ENCODE results near the gene SCAF1.

The SCAF1 gene, protein sequence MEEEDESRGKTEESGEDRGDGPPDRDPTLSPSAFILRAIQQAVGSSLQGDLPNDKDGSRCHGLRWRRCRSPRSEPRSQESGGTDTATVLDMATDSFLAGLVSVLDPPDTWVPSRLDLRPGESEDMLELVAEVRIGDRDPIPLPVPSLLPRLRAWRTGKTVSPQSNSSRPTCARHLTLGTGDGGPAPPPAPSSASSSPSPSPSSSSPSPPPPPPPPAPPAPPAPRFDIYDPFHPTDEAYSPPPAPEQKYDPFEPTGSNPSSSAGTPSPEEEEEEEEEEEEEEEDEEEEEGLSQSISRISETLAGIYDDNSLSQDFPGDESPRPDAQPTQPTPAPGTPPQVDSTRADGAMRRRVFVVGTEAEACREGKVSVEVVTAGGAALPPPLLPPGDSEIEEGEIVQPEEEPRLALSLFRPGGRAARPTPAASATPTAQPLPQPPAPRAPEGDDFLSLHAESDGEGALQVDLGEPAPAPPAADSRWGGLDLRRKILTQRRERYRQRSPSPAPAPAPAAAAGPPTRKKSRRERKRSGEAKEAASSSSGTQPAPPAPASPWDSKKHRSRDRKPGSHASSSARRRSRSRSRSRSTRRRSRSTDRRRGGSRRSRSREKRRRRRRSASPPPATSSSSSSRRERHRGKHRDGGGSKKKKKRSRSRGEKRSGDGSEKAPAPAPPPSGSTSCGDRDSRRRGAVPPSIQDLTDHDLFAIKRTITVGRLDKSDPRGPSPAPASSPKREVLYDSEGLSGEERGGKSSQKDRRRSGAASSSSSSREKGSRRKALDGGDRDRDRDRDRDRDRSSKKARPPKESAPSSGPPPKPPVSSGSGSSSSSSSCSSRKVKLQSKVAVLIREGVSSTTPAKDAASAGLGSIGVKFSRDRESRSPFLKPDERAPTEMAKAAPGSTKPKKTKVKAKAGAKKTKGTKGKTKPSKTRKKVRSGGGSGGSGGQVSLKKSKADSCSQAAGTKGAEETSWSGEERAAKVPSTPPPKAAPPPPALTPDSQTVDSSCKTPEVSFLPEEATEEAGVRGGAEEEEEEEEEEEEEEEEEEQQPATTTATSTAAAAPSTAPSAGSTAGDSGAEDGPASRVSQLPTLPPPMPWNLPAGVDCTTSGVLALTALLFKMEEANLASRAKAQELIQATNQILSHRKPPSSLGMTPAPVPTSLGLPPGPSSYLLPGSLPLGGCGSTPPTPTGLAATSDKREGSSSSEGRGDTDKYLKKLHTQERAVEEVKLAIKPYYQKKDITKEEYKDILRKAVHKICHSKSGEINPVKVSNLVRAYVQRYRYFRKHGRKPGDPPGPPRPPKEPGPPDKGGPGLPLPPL

DNA sequence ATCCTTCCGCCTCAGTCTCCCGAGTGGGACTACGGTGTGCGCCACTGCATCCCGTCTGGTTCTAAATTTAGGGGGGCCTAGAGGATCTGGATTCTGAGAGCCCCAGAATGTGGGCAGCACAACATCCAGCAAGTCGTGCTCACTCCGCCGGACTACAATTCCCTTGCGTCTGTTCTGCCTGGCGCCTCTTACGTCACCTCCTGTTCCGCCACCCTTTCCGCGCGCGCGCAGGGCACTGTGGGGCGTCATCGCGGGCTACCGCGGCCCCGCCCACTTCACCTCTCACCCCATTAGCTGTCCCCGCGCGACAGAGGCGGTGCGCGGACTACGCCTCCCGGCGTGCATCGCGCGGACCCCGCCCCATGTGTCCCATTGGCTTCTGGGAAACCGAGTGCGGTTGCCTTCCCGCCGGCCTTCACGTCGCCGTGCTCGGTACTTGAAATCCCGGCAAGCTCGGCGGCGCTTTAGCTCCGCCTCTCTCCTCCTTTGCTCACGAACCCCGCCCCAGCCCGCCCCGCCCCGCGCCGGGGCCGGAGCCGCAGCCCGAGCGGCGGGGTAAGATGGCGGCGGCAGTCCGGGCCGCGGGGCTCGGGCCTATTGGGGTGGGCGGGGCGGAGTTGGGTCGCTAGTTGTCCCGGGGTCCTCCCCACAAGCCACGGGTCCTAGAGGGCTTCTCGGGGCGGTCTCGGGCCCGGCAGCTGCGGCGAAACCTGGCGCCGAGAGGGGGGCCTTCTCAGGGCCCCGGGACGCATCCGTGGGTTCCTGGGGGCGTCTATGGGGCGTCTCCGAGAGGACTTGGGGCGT is at the start of gene SCAF1:
Gene SCAF1, plus strand, starts transcription at position 522 of the 804 bp plus-strand sequence. CDS start 2,818 bp downstream, outside the sequence.
- peak; percentile 100 for DNase-seq (ENCODE audit: low read depth)

- DNase-seq (ENCODE audit: low read depth), result no peak
Measured at GRCh38 chr19:49592486-49593232, 49.4 kb upstream of the SCAF1 start.

GRCh38 chr19:49593233-49594113 is 48.5 kb upstream of the SCAF1 start:
- DNase-seq (ENCODE audit: low read depth), result peak; percentile 83

DNA sequence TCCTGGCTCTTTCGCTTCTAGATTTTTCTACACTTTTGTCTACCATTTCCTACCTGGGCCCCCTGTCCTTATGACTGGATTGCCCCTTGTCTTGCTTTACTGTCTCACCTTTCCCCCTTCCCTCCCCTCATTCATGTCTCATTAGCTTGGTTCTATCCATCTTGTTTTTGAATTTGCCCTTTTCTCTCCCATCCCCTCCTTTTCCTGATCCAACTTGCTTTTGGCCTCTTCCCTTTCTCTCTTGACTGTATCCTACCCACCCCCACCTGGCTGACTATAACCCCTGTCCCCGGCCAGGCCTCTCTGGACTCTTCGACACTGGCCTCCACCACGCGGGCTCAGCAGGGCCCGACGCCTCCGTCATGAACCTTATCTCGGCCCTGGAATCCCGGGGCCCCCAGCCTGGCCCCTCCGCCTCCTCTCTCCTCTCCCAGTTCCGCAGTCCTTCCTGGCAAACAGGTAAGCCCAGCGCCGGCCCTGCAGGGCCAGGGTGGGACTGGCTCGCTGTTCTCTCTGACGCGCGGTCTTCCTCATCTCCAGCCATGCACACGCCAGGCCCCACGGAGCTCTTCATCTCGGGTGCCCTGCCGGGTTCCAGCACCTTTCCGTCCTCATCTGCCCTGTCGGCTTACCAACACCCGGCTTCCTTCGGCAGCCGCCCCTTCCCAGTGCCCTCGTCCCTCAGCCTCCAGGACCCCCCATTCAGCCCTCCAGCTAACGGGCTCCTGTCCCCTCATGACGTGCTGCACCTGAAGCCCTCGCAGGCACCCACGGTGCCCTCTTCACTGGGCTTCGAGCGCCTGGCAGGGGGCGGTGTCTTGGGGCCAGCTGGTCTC is 47.6 kb upstream of the SCAF1 start:
- DNase-seq (ENCODE audit: low read depth), result no peak

- DNase-seq (ENCODE audit: low read depth), result no peak
Measured at GRCh38 chr19:49594993-49595818, 46.8 kb upstream of the SCAF1 start.

GRCh38 chr19:49595819-49596404 is 46.1 kb upstream of the SCAF1 start:
- no peak for DNase-seq (ENCODE audit: low read depth)

DNA sequence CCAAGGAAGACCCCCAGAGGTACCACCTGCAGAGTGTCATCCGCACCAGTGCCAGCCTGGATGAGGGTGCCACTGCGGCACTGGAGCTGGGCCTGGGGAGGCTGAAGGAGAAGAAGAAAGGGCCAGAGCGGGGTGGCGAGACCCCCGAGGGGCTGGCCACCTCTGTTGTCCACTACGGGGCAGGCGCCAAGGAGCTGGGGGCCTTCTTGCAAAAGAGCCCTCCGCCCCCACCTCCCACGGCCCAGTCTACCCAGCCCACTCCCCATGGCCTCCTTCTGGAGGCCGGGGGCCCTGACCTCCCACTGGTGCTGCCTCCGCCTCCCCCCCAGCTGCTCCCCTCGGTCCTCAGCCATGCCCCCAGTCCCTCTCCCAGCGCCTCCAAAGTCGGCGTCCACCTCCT is 45.6 kb upstream of the SCAF1 start:
- DNase-seq (ENCODE audit: low read depth), result no peak

DNA sequence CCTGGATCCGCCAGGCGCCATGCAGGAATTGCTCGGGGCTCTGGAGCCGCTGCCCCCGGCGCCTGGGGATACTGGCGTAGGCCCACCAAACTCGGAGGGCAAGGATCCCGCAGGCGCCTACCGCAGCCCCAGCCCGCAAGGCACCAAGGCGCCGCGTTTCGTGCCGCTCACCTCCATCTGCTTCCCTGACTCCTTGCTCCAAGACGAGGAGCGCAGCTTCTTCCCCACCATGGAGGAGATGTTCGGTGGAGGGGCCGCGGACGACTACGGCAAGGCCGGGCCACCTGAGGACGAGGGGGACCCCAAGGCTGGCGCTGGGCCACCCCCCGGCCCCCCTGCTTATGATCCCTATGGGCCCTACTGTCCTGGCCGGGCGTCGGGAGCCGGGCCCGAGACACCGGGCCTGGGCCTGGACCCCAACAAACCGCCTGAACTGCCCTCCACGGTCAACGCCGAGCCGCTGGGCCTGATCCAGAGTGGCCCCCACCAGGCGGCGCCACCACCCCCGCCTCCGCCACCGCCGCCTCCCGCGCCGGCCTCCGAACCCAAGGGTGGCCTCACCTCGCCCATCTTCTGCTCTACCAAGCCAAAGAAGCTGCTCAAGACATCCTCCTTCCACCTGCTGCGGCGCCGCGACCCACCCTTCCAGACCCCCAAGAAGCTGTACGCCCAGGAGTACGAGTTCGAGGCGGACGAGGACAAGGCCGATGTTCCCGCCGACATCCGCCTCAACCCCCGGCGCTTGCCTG is 44.9 kb upstream of the SCAF1 start:
- no peak for DNase-seq (ENCODE audit: low read depth)

- no peak for DNase-seq (ENCODE audit: low read depth)
Measured at GRCh38 chr19:49597703-49597974, 44.4 kb upstream of the SCAF1 start.

- no peak for DNase-seq (ENCODE audit: low read depth)
Measured at GRCh38 chr19:49599378-49600295, 42.4 kb upstream of the SCAF1 start.

GRCh38 chr19:49601482-49602038 is 40.4 kb upstream of the SCAF1 start:
- DNase-seq (ENCODE audit: low read depth), result no peak

DNA sequence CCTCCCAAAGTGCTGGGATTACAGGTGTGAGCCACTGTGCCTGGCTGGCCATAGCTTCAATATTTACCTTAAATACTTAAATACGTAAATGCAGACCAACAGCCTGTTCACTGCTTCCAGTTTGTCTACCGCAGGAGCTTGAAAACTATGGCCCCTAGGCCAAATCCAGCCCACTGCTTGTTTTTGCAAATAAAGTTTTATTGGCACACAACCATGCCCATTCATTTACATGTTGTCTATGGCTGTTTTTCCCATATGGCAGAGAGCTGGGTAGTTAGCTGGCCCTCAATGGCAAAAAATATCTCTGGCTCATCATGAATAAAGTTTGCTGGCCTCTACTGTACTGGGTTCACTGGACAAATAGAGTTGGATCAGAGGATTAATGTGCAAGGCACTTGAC is 39.2 kb upstream of the SCAF1 start:
- DNase-seq (ENCODE audit: low read depth), result no peak

DNA sequence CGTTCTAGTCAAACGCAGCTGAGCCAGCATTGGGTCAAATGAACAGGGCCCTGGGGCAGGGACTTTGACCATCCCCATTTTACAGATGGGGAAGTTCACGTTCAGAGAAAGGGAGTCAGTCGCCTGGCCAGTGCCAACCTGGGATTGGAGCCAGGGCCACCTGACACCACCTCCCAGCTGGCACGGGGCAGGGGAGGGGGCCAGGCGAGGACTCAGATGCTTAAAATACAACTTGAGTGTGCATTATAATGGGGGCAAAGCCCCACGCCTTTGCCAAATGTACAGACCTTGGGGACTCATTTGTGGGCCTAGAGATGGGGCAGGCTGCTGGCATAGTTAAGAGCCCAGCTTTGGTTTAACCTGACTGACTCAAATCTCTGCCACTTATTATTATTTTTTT is 36.4 kb upstream of the SCAF1 start:
- no peak for DNase-seq (ENCODE audit: low read depth)

- DNase-seq (ENCODE audit: low read depth), result no peak
Measured at GRCh38 chr19:49609499-49610092, 32.4 kb upstream of the SCAF1 start.

GRCh38 chr19:49613374-49613773 is 28.6 kb upstream of the SCAF1 start:
- no peak for DNase-seq (ENCODE audit: low read depth)

Data from activated T-helper 1 cell treated with Interleukin-2 at 50 U/mL for 16 hours (primary cell).